HepG2 (cell line): ENCODE data around the gene HMBS. TPM values are rescaled to one million over a fixed set of nuclear protein-coding genes. Genes with fewer than 3 reads are reported as not detected.

Experiments
- CHD2 ChIP-seq: IDR thresholded peaks from 2 replicates; pipeline ENCODE4 v1.6.1; 2011; ENCODE audit warnings: low read depth, low read length, improper control_type of control experiment
- HIVEP1 ChIP-seq: sonication (generic); formaldehyde crosslinking; IDR thresholded peaks from 2 replicates; pipeline ENCODE4 v1.4.0; 2020; ENCODE audit warnings: mild to moderate bottlenecking, missing genetic modification reagents
- KDM2A ChIP-seq: sonication (generic); formaldehyde crosslinking; IDR thresholded peaks from 2 replicates; pipeline ENCODE4 v1.4.0; 2020; ENCODE audit warnings: low read depth, missing genetic modification reagents, borderline replicate concordance
- NKX3-1 ChIP-seq: sonication (generic); formaldehyde crosslinking; IDR thresholded peaks from 2 replicates; pipeline ENCODE4 v1.5.0; 2020; ENCODE audit warnings: missing genetic modification reagents
- PHF20 ChIP-seq: sonication (generic); formaldehyde crosslinking; IDR thresholded peaks from 2 replicates; pipeline ENCODE4 v1.5.0; 2020; ENCODE audit warnings: mild to moderate bottlenecking, missing genetic modification reagents
- POGK ChIP-seq: sonication (generic); formaldehyde crosslinking; conservative IDR thresholded peaks from 2 replicates; pipeline ENCODE4 v1.8.0; 2022; ENCODE audit warnings: mild to moderate bottlenecking, moderate library complexity, missing genetic modification reagents
- RELA ChIP-seq: sonication (generic); formaldehyde crosslinking; IDR thresholded peaks from 2 replicates; pipeline ENCODE4 v1.4.0; 2020; ENCODE audit warnings: missing genetic modification reagents
- SKIL ChIP-seq: sonication (generic); formaldehyde crosslinking; IDR thresholded peaks from 2 replicates; pipeline ENCODE4 v1.8.0; 2022; ENCODE audit warnings: missing genetic modification reagents, mild to moderate bottlenecking, moderate library complexity, borderline replicate concordance
- TOE1 ChIP-seq: sonication (generic); formaldehyde crosslinking; IDR thresholded peaks from 2 replicates; pipeline ENCODE4 v1.4.0; 2020; ENCODE audit warnings: mild to moderate bottlenecking, missing genetic modification reagents
- ZBTB25 ChIP-seq: IDR thresholded peaks from 2 replicates; pipeline ENCODE4 v1.6.1; 2018; ENCODE audit warnings: missing genetic modification reagents
- ZNF143 ChIP-seq: sonication (generic); formaldehyde crosslinking; IDR thresholded peaks from 2 replicates; pipeline ENCODE4 v1.4.0; 2020; ENCODE audit warnings: missing genetic modification reagents
- ZNF280D ChIP-seq: sonication (generic); formaldehyde crosslinking; IDR thresholded peaks from 2 replicates; pipeline ENCODE4 v1.5.1; 2020; ENCODE audit warnings: mild to moderate bottlenecking, missing genetic modification reagents
- ZNF501 ChIP-seq: sonication (generic); formaldehyde crosslinking; IDR thresholded peaks from 2 replicates; pipeline ENCODE4 v1.5.1; 2020; ENCODE audit warnings: mild to moderate bottlenecking, moderate library complexity, missing genetic modification reagents
- ZNF557 ChIP-seq: sonication (generic); formaldehyde crosslinking; IDR thresholded peaks from 2 replicates; pipeline ENCODE4 v1.4.0; 2020; ENCODE audit warnings: missing genetic modification reagents
- ZNF687 ChIP-seq: sonication (generic); formaldehyde crosslinking; IDR thresholded peaks from 2 replicates; pipeline ENCODE4 v1.5.1; 2020; ENCODE audit warnings: mild to moderate bottlenecking, missing genetic modification reagents, moderate library complexity
- ZNF773 ChIP-seq: sonication (generic); formaldehyde crosslinking; IDR thresholded peaks from 2 replicates; pipeline ENCODE4 v1.4.0; 2020; ENCODE audit warnings: missing genetic modification reagents, borderline replicate concordance
- ZNF776 ChIP-seq: sonication (generic); formaldehyde crosslinking; IDR thresholded peaks from 2 replicates; pipeline ENCODE4 v1.4.0; 2020; ENCODE audit warnings: mild to moderate bottlenecking, missing genetic modification reagents
- polyA plus RNA-seq, 8 experiments: library from polyadenylated mRNA; depleted of rRNA in 3 of 8; stranded (reverse) in 7 of 8; unstranded in 1 of 8; fragments of >200 nt; fragmentation: Illumina TruSeq in 4 of 8; extraction: Trizol in 4 of 8; gene quantifications; 2 replicates each; pipeline versions ENCODE4 v1.2.1 to v1.2.3, GENCODE V29; 2011 to 2016; ENCODE audit warnings: low read depth in 4 of 8, missing spikeins in 1 of 8, mixed read lengths in 1 of 8; ENCODE audit not compliant: insufficient read depth in 1 of 8
- total RNA-seq, 5 experiments: library from RNA; depleted of rRNA; stranded (reverse); fragments of >200 nt; fragmentation: Illumina TruSeq; extraction: Trizol; gene quantifications; 2 replicates each; pipeline ENCODE4 v1.2.3, GENCODE V29; 2016; ENCODE audit warnings: low read depth in 1 of 5

The HMBS gene
- total and polyA plus RNA-seq, 2 of the 13 experiments (the other 11 are each of a cell fraction or from before 2014, with no cell fraction given): 9.4 to 46.9 TPM

- TF ChIP-seq ZNF280D (CRISPR knock-in tag): peak; percentile 67; the same call in 1 of the 2 replicates
- TF ChIP-seq ZNF773 (CRISPR knock-in tag): no peak
- TF ChIP-seq ZBTB25 (CRISPR knock-in tag): peak; percentile 54
- peak; percentile 79 for TF ChIP-seq ZNF143 (CRISPR knock-in tag)
- TF ChIP-seq ZNF687 (CRISPR knock-in tag): peak; percentile 29; the same call in 1 of the 2 replicates
- no peak for TF ChIP-seq ZNF557 (CRISPR knock-in tag)
- no peak for TF ChIP-seq RELA (CRISPR knock-in tag)
- no peak for TF ChIP-seq CHD2
- no peak for TF ChIP-seq KDM2A
- TF ChIP-seq PHF20 (CRISPR knock-in tag): peak; percentile 68
- no peak for TF ChIP-seq HIVEP1 (CRISPR knock-in tag)
- TF ChIP-seq ZNF501 (CRISPR knock-in tag): peak; percentile 49; the same call in 1 of the 2 replicates
- no peak for TF ChIP-seq ZNF776 (CRISPR knock-in tag)
- no peak for TF ChIP-seq NKX3-1 (CRISPR knock-in tag)
- TF ChIP-seq SKIL: no peak
- no peak for TF ChIP-seq POGK
- TF ChIP-seq TOE1 (CRISPR knock-in tag): no peak
These were observed 23.6 kb downstream of the HMBS start (continued) for GRCh38 chr11:119108146-119108856.
